PFSK-1 (cell line): ENCODE results near the gene CDC42EP2.

Experiments
- POLR2AphosphoS5 ChIP-seq: IDR thresholded peaks from 2 replicates; pipeline ENCODE4 v1.6.1; 2012; ENCODE audit warnings: low read depth, mild to moderate bottlenecking, control low read depth, low read length, moderate library complexity
- REST ChIP-seq, 2 experiments: IDR thresholded peaks; 2 replicates each; pipeline versions ENCODE4 v1.6.1 to v1.8.0; 2011 to 2012; ENCODE audit warnings: low read depth in 2 of 2, low read length in 2 of 2, control low read depth in 1 of 2, inconsistent platforms in 1 of 2, mild to moderate bottlenecking in 1 of 2, moderate library complexity in 1 of 2; ENCODE audit not compliant: insufficient read depth in 1 of 2
- SIN3A ChIP-seq: IDR thresholded peaks from 2 replicates; pipeline ENCODE4 v1.6.1; 2012; ENCODE audit warnings: mild to moderate bottlenecking, low read length, moderate library complexity, borderline replicate concordance; ENCODE audit not compliant: insufficient read depth
- TAF1 ChIP-seq: IDR thresholded peaks from 2 replicates; pipeline ENCODE4 v1.6.1; 2012; ENCODE audit warnings: low read length, control low read depth, borderline replicate concordance; ENCODE audit not compliant: insufficient read depth

GRCh38 chr11:65310215-65310614, 4.5 kb upstream of the CDC42EP2 start:
- TF ChIP-seq POLR2AphosphoS5 (no peak), TAF1 (no peak), SIN3A (no peak), REST (IDR thresholded peaks at IDR 0.05; ENCODE audit: insufficient read depth in 1 of 2, low read depth in 2 of 2, low read length in 2 of 2) (no peak)
